ENCODE measurements around the gene ACTG1. TPM values are rescaled to one million over a fixed set of nuclear protein-coding genes. Genes with fewer than 3 reads are reported as not detected.

ACTG1 gene
- total RNA-seq, 1 experiment from 2014 or later: 3,455 TPM

DNA sequence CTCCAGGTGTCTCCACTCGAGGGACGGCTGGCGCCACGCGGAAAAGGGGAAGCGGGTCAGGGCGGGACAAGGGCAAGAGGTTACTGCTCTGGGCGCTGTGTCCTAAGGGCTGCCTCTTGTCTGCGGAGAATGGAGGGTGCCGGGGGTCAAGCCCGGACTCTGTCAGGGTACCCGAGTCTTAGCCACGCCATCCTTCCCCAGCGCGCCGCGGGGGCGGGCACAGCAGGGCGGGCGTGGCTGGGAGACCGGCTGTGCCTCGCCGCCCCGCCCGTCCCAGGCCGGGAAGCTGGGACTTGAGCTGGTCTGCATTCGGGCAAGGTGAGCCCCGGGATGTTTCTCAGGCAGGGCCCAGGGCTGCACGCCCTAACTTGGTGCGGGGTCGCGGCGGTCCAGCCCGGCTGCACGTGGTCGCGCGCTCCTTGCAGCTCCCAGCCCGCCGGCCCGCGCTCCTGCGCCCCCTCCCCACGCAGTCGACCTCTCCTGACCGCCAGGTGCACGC lies 6.2 kb upstream of the ACTG1 start (continued):
- no peak for TF ChIP-seq TEAD1 (CRISPR knock-in tag; IDR thresholded peaks at IDR 0.05)
- peak; percentile 82 for TF ChIP-seq KAT7 (CRISPR knock-in tag; IDR thresholded peaks at IDR 0.05; ENCODE audit: borderline replicate concordance)
- TF ChIP-seq IRF2 (CRISPR knock-in tag; IDR thresholded peaks at IDR 0.05; ENCODE audit: borderline replicate concordance, low read depth): no peak
- TF ChIP-seq NFYB (CRISPR knock-in tag; conservative IDR thresholded peaks at IDR 0.05; ENCODE audit: low read depth): no peak
- TF ChIP-seq ELF4 (CRISPR knock-in tag; IDR thresholded peaks at IDR 0.05; ENCODE audit: low read depth): no peak
- TF ChIP-seq FOXK1 (CRISPR knock-in tag; IDR thresholded peaks at IDR 0.05): no peak
- no peak for TF ChIP-seq SMAD3 (CRISPR knock-in tag; IDR thresholded peaks at IDR 0.05; ENCODE audit: borderline replicate concordance)
- 0 out of 2 replicates have a peak, but pooled peaks have one; percentile 13 for TF ChIP-seq RELA (CRISPR knock-in tag; IDR thresholded peaks at IDR 0.05; ENCODE audit: borderline replicate concordance)
- TF ChIP-seq, protein P1, sequence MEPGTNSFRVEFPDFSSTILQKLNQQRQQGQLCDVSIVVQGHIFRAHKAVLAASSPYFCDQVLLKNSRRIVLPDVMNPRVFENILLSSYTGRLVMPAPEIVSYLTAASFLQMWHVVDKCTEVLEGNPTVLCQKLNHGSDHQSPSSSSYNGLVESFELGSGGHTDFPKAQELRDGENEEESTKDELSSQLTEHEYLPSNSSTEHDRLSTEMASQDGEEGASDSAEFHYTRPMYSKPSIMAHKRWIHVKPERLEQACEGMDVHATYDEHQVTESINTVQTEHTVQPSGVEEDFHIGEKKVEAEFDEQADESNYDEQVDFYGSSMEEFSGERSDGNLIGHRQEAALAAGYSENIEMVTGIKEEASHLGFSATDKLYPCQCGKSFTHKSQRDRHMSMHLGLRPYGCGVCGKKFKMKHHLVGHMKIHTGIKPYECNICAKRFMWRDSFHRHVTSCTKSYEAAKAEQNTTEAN (CRISPR knock-in tag; IDR thresholded peaks at IDR 0.05): peak; percentile 67; the same call in 1 of the 2 replicates
- TF ChIP-seq PRRX2 (CRISPR knock-in tag; IDR thresholded peaks at IDR 0.05): no peak
- no peak for TF ChIP-seq CBFB (CRISPR knock-in tag; IDR thresholded peaks at IDR 0.05; ENCODE audit: low read depth)
- 0 out of 2 replicates have a peak, but pooled peaks have one; percentile 76 for TF ChIP-seq ZNF232 (CRISPR knock-in tag; IDR thresholded peaks at IDR 0.05)
- TF ChIP-seq, protein P2, sequence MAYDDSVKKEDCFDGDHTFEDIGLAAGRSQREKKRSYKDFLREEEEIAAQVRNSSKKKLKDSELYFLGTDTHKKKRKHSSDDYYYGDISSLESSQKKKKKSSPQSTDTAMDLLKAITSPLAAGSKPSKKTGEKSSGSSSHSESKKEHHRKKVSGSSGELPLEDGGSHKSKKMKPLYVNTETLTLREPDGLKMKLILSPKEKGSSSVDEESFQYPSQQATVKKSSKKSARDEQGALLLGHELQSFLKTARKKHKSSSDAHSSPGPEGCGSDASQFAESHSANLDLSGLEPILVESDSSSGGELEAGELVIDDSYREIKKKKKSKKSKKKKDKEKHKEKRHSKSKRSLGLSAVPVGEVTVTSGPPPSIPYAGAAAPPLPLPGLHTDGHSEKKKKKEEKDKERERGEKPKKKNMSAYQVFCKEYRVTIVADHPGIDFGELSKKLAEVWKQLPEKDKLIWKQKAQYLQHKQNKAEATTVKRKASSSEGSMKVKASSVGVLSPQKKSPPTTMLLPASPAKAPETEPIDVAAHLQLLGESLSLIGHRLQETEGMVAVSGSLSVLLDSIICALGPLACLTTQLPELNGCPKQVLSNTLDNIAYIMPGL (CRISPR knock-in tag; IDR thresholded peaks at IDR 0.05): no peak
- TF ChIP-seq ZNF423 (CRISPR knock-in tag; IDR thresholded peaks at IDR 0.05): no peak
- TF ChIP-seq ZNF512 (CRISPR knock-in tag; IDR thresholded peaks at IDR 0.05; ENCODE audit: borderline replicate concordance): no peak
- TF ChIP-seq FOXP4 (CRISPR knock-in tag; IDR thresholded peaks at IDR 0.05): no peak
- TF ChIP-seq TEAD4 (CRISPR knock-in tag; IDR thresholded peaks at IDR 0.05): no peak
- no peak for TF ChIP-seq NFE2L1 (CRISPR knock-in tag; IDR thresholded peaks at IDR 0.05)
- TF ChIP-seq, protein P3, sequence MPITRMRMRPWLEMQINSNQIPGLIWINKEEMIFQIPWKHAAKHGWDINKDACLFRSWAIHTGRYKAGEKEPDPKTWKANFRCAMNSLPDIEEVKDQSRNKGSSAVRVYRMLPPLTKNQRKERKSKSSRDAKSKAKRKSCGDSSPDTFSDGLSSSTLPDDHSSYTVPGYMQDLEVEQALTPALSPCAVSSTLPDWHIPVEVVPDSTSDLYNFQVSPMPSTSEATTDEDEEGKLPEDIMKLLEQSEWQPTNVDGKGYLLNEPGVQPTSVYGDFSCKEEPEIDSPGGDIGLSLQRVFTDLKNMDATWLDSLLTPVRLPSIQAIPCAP (CRISPR knock-in tag; IDR thresholded peaks at IDR 0.05): no peak
- TF ChIP-seq ATF2 (CRISPR knock-in tag; IDR thresholded peaks at IDR 0.05; ENCODE audit: borderline replicate concordance, low read depth): no peak
- TF ChIP-seq NR1H2 (CRISPR knock-in tag; IDR thresholded peaks at IDR 0.05): no peak
- no peak for TF ChIP-seq ETV6 (CRISPR knock-in tag; IDR thresholded peaks at IDR 0.05)
- no peak for TF ChIP-seq SOX15 (CRISPR knock-in tag; IDR thresholded peaks at IDR 0.05)
- no peak for TF ChIP-seq PREB (CRISPR knock-in tag; IDR thresholded peaks at IDR 0.05; ENCODE audit: borderline replicate concordance)
- TF ChIP-seq ZNF263 (CRISPR knock-in tag; IDR thresholded peaks at IDR 0.05; ENCODE audit: low read depth): no peak
- no peak for TF ChIP-seq ZBTB21 (CRISPR knock-in tag; IDR thresholded peaks at IDR 0.05; ENCODE audit: borderline replicate concordance)
- TF ChIP-seq CREM (CRISPR knock-in tag; IDR thresholded peaks at IDR 0.05): no peak
- TF ChIP-seq, protein P4, sequence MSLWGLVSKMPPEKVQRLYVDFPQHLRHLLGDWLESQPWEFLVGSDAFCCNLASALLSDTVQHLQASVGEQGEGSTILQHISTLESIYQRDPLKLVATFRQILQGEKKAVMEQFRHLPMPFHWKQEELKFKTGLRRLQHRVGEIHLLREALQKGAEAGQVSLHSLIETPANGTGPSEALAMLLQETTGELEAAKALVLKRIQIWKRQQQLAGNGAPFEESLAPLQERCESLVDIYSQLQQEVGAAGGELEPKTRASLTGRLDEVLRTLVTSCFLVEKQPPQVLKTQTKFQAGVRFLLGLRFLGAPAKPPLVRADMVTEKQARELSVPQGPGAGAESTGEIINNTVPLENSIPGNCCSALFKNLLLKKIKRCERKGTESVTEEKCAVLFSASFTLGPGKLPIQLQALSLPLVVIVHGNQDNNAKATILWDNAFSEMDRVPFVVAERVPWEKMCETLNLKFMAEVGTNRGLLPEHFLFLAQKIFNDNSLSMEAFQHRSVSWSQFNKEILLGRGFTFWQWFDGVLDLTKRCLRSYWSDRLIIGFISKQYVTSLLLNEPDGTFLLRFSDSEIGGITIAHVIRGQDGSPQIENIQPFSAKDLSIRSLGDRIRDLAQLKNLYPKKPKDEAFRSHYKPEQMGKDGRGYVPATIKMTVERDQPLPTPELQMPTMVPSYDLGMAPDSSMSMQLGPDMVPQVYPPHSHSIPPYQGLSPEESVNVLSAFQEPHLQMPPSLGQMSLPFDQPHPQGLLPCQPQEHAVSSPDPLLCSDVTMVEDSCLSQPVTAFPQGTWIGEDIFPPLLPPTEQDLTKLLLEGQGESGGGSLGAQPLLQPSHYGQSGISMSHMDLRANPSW (CRISPR knock-in tag; conservative IDR thresholded peaks at IDR 0.05; ENCODE audit: low read depth): no peak

Measured in WTC11 (cell line).